ENCODE measurements around the gene COLQ. TPM values are rescaled to one million over a fixed set of nuclear protein-coding genes. Genes with fewer than 3 reads are reported as not detected.
"Not testable (repeated sequence)": the region's sequence is repeated elsewhere in the genome, so short reads cannot be mapped to it uniquely, and the experiment has no call there.

Gene COLQ
- total RNA-seq, 2 experiments from 2014 or later: 2.3 to 2.9 TPM

DNA sequence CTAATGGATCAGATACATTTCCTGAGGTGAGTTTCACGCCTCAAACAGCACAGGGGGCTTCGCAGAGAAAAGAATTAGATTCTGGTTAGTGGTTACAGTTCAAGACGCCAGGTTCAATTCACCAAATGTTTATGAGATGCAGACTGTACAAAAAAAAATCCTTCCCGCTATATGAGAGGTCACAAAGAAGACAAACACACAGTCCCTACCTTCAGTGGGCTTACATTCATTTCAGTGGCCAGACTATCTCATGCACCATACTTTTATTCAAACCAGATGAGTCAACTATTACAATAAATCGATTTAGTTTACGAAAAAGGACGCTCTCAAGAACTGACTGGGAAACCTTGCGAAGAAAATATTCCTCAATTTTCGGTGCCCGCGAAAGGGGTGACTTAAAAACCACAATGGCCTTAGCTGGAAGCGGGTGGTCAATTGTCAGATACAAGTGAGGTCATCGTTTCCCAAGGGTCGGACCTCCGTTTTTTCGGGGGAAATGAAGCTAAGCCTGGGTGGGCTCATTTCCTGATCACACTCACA, 94.9 kb downstream of the COLQ start:
- CTCF ChIA-PET: interaction anchor here (1.2 to 1.4 kb wide), 3 partner anchors 130 to 159 kb away, joined by 4 to 5 read pairs (median 4); no protein-coding TSS in a partner anchor
- POLR2A ChIA-PET: interaction anchor here (0.6 to 1.5 kb wide), 5 partner anchors 20 to 159 kb away, joined by 3 to 5 read pairs (median 3); no protein-coding TSS in a partner anchor
- Mint-ChIP-seq H3K27ac (peak overlapping the region; percentile 99), H3K4me3 (peak overlapping the region; percentile 87), H3K36me3 (ENCODE audit: low read depth) (peaks cover 35% of the 10 kb centered on the region), H3K27me3 (no peaks in the 10 kb centered on the region), H3K9me3 (peaks cover 4% of the 10 kb centered on the region), H3K4me1 (ENCODE audit: low read depth) (peaks cover 39% of the 10 kb centered on the region)
- DNase-seq (no peak), ATAC-seq (no peak)
- intact Hi-C loops (cut with micrococcal nuclease): loop anchor here (5.0 kb wide), 1 partner anchor 131 kb away; no protein-coding TSS in a partner anchor
- TF ChIP-seq, protein P1, sequence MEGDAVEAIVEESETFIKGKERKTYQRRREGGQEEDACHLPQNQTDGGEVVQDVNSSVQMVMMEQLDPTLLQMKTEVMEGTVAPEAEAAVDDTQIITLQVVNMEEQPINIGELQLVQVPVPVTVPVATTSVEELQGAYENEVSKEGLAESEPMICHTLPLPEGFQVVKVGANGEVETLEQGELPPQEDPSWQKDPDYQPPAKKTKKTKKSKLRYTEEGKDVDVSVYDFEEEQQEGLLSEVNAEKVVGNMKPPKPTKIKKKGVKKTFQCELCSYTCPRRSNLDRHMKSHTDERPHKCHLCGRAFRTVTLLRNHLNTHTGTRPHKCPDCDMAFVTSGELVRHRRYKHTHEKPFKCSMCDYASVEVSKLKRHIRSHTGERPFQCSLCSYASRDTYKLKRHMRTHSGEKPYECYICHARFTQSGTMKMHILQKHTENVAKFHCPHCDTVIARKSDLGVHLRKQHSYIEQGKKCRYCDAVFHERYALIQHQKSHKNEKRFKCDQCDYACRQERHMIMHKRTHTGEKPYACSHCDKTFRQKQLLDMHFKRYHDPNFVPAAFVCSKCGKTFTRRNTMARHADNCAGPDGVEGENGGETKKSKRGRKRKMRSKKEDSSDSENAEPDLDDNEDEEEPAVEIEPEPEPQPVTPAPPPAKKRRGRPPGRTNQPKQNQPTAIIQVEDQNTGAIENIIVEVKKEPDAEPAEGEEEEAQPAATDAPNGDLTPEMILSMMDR (IDR thresholded peaks at IDR 0.05): no peak

DNA sequence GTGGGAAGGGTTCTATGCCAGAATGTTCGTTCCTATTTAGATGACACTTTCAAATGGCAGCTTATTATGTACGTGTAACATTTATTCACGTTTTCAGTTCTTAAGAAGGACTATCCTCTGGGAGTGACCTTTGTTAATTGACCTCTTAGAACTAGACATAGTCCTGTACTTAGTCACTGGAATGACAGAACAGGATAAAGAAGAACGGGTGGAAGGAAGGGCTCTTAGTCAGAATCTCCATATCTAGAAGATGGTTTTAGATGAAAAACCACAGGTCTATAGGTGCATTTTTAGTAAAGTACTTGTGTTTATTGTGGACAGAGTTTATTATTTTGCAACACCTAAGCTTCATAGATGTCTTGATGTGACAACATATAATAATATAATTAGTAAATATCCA, 100.6 kb downstream of the COLQ start:
- Mint-ChIP-seq H3K36me3 (ENCODE audit: low read depth) (peaks cover 23% of the 10 kb centered on the region), H3K4me1 (ENCODE audit: low read depth) (peaks cover 18% of the 10 kb centered on the region), H3K27ac (no peak overlapping the region), H3K4me3 (no peak overlapping the region), H3K9me3 (no peaks in the 10 kb centered on the region), H3K27me3 (no peaks in the 10 kb centered on the region)
- intact Hi-C loops (cut with micrococcal nuclease): no loop called here
- DNase-seq: no peak
- ChIA-PET CTCF (interaction anchor here (1.0 kb wide), 1 partner anchor 16 kb away, joined by 4 read pairs; no protein-coding TSS in a partner anchor), POLR2A (no interaction called here)
- ATAC-seq: no peak
- TF ChIP-seq, protein P1 (IDR thresholded peaks at IDR 0.05): no peak

DNA sequence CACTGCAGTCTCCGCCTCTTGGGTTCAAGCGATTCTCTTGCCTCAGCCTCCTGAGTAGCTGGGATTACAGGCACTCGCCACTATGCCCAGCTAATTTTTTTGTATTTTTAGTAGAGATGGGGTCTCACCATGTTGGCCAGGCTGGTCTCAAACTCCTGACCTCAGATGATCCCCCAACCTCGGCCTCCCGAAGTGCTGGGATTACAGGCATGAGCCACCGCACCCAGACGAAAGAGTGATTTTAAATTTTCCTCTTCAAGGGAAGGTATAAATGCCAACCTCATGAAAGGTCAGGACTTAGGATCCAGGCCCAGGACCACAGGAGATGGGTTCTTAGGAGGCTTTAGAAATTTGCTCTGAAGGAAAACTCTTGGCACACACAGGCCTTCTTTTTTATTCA, 110.5 kb downstream of the COLQ start:
- H3K9me3 Mint-ChIP-seq; intact Hi-C loops (cut with micrococcal nuclease); DNase-seq; H3K4me1 Mint-ChIP-seq (ENCODE audit: low read depth); H3K27me3 Mint-ChIP-seq; ATAC-seq; H3K4me3 Mint-ChIP-seq; H3K27ac Mint-ChIP-seq; POLR2A ChIA-PET: not testable (repeated sequence)
- H3K36me3 Mint-ChIP-seq (ENCODE audit: low read depth): peaks cover 30% of the 10 kb centered on the region
- CTCF ChIA-PET: interaction anchor here (0.7 to 1.0 kb wide), 2 partner anchors 208 to 490 kb away, joined by 3 read pairs; no protein-coding TSS in a partner anchor

DNA sequence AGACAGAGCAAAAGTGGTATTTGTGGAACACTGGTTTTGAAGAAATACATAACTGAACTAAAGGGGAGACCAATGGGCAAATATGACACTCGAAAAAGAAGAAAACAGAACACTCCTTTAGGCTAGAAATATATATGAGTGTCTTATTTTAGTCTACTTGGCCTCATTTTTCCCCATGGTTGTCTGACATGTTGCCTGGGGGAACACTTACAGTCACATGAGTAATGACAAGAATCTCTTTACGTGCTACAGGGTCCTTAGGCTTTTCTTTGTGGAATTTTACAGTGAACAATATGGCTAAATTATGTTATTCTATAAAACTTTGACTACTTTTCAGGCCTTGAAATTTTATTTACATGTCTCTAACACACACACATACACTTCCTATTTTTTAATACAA, 111.7 kb downstream of the COLQ start:
- Mint-ChIP-seq H3K4me3 (no peak overlapping the region), H3K36me3 (ENCODE audit: low read depth) (peaks cover 20% of the 10 kb centered on the region), H3K27ac (no peak overlapping the region), H3K27me3 (no peaks in the 10 kb centered on the region), H3K4me1 (ENCODE audit: low read depth) (no peaks in the 10 kb centered on the region), H3K9me3 (no peaks in the 10 kb centered on the region)
- POLR2A ChIA-PET: no interaction called here
- DNase-seq (no peak), ATAC-seq (no peak)
- CTCF ChIA-PET: interaction anchor here (3.5 to 8.1 kb wide), 2 partner anchors 142 to 207 kb away, joined by 44 to 125 read pairs; partner anchors contain the start of gene CAPN7
- TF ChIP-seq, protein P1 (IDR thresholded peaks at IDR 0.05): no peak
- intact Hi-C loops (cut with micrococcal nuclease): loop anchor here (10.0 kb wide), 1 partner anchor 295 kb away; no protein-coding TSS in a partner anchor

DNA sequence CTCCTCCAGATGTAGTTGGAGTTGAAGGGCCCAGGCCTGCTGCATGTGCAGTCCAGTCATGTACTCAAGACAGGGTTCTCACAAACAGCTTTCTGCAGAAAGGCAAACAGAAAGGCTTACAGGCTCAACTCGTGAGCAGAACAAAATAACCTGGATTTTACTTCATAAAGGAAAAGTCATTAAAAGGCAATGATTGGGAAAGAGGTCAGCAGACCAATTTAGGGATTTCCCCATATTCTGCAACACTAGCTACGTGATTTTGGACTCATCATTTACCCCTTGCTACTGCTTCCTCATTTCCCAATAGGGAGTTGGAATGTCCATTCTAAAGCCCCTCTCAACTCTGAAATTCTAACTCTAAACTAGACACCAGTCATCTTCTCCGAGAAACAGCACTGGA, 112.3 kb downstream of the COLQ start:
- intact Hi-C loops (cut with micrococcal nuclease): loop anchor here (10.0 kb wide), 1 partner anchor 294 kb away; no protein-coding TSS in a partner anchor
- Mint-ChIP-seq H3K27me3 (no peaks in the 10 kb centered on the region), H3K9me3 (no peaks in the 10 kb centered on the region), H3K27ac (no peak overlapping the region), H3K4me1 (ENCODE audit: low read depth) (no peaks in the 10 kb centered on the region), H3K36me3 (ENCODE audit: low read depth) (peaks cover 18% of the 10 kb centered on the region), H3K4me3 (no peak overlapping the region)
- POLR2A ChIA-PET: no interaction called here
- CTCF ChIA-PET: interaction anchor here (3.5 to 8.1 kb wide), 2 partner anchors 141 to 206 kb away, joined by 44 to 125 read pairs; partner anchors contain the start of gene CAPN7
- ATAC-seq: no peak
- DNase-seq: no peak
- TF ChIP-seq, protein P1 (IDR thresholded peaks at IDR 0.05): no peak

Data from activated CD8-positive, alpha-beta T cell treated with anti-CD3 and anti-CD28 coated beads for 36 hours (primary cell).